HL-60/S4 (cell line): Measurements from ENCODE around the gene SCLY.
"Not testable (repeated sequence)": the region's sequence is repeated elsewhere in the genome, so short reads cannot be mapped to it uniquely, and the experiment has no call there.

Source experiments
- in situ Hi-C: fragments of 300-500 bp; cut with MboI; formaldehyde crosslinking; loops from 2 replicates; pipeline ENCODE4 v1.14.3; 2022; ENCODE audit warnings: low sequenced_read_pairs

The SCLY gene

GRCh38 chr2:238060542-238061314 lies at the start of gene SCLY:
Gene SCLY (plus strand): TSS chr2:238061001. CDS start chr2:238061055, 54 bp downstream.
- in situ Hi-C loops = no loop called here

DNA sequence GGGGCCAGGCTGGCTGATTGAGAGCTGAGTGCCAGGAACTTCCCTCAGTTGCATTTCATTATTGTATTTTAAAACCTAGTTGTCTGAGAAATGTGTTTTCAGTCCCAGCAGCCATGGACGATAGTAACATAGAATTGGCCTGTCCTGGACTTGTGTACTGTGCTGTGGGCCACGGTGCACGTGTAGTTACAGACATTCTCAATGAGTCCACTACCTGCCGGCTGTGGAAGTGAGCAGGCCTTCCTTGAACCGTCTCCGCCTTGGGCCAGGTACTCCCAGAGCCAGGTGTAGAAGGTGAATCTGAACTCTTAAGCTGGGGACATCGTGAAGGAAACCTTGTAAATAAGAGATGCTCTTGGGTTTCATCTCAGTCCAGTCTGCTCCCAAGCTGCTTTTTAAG lies 47.0 kb upstream of the SCLY start:
- in situ Hi-C loops = no loop called here

GRCh38 chr2:238015705-238016104 lies 45.1 kb upstream of the SCLY start:
- in situ Hi-C loops = no loop called here

DNA sequence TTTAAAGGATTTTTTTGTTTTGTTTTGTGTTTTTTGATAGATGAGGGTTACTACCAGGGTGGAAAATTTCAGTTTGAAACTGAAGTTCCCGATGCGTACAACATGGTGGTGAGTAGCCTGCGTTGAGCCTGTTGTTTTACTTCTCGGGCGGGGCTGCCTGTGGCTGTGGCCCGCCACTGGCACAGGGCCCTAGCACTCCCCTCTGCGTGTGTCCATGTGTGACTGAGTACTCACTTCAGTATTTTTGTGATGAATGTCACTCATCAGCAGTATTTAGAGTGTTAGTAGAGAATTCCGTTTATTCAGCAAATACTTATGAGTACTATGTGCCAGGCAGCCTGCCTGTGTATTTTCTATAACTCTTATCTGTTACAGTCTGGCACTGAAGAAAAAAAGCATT lies 44.3 kb upstream of the SCLY start:
- in situ Hi-C loops = no loop called here

- in situ Hi-C loops = no loop called here
Observed at GRCh38 chr2:238019962-238020361, 40.8 kb upstream of the SCLY start.

DNA sequence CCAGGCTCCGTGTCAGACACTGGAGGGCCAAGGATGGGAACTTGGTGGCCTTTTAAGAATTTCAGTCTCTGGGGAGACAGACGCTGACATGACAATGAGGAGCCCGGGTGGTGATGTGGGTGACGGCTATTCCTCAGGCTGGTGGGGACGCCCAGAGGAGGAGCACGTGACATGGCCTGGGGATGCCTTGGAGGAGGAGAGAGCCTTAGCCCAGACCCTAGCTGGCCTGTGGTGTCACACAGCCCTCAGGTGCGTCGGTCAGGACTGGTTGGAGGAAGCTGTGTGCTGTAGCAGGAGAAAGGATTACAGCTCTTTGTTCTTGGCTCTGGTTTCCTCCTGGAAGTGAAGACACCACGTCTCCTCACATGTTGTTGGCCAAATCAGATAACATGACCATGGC lies 40.0 kb upstream of the SCLY start:
- in situ Hi-C loops = no loop called here

DNA sequence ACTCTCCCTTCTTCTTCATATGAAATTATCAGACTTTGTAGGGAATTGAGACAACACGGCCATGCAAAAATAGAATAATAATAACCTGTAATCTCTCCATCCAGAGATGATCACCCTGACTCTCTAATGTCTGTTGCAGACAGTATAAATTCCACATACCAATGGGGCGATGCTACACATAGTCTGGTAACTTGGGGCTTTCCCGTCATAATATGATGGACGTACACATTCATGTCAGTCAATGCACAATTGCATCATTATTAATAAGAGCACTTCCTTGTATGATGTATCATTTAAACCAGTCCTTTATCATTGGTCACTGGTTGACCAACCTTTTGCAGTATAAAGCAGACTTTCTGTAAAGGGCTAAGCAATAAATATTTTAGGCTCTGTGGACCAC lies 39.5 kb upstream of the SCLY start:
- in situ Hi-C loops = no loop called here

GRCh38 chr2:238022594-238023157 lies 38.1 kb upstream of the SCLY start:
- in situ Hi-C loops = no loop called here

- in situ Hi-C loops = no loop called here
Observed at GRCh38 chr2:238023608-238024007, 37.2 kb upstream of the SCLY start.

DNA sequence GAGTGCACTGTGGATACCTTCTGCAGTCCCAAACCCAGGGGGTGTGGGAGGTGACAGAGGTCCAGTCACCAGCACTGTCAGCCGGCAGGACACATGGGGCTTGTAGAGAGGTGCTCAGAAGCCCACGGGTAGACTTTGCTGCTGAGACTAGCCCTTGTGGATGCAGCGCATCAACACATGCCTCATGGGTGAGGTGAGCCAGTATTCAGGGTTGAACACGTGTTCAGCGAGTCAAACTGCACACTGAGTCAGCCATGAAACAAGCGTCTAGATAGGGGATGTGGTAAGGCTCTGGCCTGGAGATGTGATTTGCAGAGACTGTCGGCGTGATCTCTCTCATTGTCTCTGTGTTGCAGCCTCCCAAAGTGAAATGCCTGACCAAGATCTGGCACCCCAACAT lies 35.8 kb upstream of the SCLY start:
- in situ Hi-C loops = no loop called here

- in situ Hi-C loops = no loop called here
Observed at GRCh38 chr2:238025741-238026360, 35.0 kb upstream of the SCLY start.

DNA sequence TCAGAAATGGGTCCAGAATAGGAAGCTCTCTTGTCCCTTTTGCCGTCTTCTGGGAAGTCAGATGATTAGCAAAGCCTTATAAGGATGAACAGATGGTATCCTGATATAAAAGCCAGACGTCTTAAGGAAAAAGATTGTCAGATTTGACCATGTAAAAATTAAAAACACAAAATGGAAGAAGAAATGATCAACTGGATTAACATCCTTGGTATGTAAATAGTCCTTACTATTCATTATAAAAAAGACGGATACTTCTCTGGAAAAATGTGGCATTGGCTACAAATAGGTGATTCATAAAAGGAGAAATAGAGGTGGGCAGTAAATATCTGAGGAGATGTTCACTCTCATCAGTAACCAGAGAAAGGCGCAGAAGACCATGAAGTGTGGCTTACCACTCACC lies 33.7 kb upstream of the SCLY start:
- in situ Hi-C loops = no loop called here

DNA sequence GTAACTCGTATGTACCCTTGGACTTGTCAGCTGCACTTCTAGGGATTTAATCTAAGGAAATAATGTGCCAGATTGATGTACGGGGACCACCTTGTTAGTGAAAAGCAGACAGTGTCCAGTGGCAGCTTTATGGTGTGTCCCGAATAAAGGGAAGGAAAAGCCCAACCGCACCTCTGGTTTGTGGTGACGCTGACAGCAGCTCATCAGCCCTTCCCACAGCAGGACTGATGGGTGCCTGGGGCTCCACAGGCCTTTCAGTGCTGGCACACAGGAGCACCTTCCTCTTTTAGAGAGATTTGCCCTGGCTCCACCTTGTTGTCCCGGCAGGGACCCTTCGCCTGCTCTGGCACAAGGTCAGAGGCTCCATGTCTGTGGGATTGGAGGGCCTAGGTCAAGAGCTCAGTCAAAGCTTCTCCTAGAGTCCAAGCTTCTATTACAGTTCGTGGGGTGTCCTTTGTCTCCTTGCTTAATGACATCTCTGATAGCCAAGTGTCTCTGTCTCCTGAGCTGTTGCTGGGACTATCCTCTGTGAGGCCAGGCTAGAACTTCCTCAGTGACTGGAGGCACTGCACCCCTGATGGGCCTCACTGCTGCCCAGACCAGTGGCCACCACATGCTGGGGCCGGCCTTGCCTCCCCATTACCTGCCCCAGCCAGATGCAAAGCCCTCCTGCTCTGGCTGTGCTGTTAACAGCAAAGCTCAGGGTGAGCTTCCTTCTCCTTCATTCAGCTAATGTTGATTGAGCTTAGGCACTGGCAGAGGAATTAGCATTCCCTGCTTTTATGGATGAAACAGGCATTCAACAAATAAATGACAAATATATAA lies 33.0 kb upstream of the SCLY start:
- in situ Hi-C loops = no loop called here

GRCh38 chr2:238029853-238030252 lies 30.9 kb upstream of the SCLY start:
- in situ Hi-C loops = no loop called here

- in situ Hi-C loops = no loop called here
Observed at GRCh38 chr2:238030422-238031155, 30.2 kb upstream of the SCLY start.

DNA sequence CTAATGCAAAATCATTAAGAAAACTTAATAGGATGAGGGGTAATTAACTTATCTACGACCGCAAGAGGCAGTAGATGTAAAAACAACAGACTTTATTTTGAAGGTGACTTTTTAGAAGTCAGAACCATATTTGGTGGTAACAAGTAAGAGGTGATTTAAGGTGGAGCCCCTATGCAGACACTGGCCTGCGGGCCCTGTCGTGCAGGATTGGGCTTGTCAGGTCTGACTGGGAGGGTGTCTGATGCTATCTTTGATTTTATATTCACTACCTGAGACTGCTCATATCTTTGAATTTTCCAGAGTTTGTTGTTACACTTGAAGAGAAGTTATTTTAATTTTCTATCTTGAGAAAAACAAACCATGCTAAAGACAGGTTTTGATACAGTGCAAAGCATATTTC lies 29.1 kb upstream of the SCLY start:
- in situ Hi-C loops = no loop called here

DNA sequence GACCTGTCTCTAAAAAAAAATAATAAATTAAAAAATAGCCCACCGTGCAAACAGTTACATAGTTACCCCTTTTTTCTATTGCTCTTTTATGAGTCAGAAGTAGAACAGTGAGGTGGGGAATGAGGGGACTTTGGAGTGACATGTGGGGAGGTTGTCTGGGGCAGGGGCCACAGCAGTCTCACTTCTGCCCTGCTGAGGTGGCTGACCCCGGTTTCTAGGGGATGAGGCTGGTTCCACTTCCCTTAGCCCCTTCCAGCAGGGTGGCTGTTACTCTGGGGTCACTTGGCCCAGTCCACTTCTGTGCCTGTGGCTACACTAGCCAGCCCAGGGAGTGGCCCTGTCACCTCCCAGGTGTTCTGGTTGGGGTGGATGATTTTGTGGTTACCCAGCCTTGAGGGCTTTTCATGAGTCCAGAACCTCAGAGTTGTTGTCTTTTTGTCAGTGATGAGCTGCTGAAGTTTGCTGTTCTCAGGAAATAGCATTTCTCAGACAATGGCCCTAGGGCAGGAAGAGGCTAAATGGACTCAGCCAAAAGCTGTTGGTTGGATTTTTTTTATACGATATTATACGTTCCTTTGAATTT lies 28.0 kb upstream of the SCLY start:
- in situ Hi-C loops = no loop called here

DNA sequence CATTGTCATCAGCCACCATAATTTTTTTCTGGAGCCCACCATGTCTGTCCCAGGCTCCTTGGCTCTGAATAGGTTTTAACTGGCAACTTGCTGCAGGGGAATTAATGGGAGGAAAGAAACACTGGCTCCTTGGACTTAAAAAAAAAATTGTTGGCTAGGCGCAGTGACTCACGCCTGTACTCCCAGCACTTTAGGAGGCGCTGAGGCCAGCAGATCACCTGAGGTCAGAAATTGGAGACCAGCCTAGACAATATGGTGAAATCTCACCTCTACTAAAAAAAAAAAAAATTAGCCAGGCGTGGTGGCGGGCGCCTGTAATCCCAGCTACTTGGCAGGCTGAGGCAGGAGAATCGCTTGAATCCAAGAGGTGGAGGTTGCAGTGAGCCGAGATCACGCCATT lies 26.8 kb upstream of the SCLY start:
- in situ Hi-C loops = not testable (repeated sequence)

DNA sequence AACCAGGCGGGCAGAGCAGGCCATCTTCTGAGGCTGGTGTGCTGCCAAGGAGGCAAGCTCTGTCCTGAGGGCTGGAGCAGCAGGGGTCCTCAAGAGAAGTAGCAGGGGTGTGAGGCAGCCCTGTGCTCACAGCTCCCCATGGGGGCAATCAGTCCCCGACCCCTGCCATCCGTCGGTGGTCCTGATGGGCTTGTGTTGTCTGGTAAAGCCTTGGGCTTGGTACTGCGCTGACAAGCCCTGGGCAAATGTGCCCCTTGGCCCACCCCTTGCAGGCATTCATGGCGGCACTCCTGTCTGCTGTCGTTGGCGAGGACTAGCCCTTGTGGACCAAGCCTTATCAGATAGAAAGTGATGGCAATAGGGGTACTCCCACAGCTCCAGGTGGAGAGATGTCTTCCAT lies 22.6 kb upstream of the SCLY start:
- in situ Hi-C loops = no loop called here

- in situ Hi-C loops = no loop called here
Observed at GRCh38 chr2:238039151-238039550, 21.6 kb upstream of the SCLY start.
